Smooth muscle cell of trachea (primary cell): ENCODE measurements around the gene RFX6. TPM values are rescaled to one million over a fixed set of nuclear protein-coding genes. Genes with fewer than 3 reads are reported as not detected.

Experiments used
- total RNA-seq: library from RNA; depleted of rRNA; stranded (reverse); fragments of >200 nt; gene quantifications from 2 replicates; pipeline ENCODE4 v1.2.1, GENCODE V29; 2014

Gene RFX6, protein sequence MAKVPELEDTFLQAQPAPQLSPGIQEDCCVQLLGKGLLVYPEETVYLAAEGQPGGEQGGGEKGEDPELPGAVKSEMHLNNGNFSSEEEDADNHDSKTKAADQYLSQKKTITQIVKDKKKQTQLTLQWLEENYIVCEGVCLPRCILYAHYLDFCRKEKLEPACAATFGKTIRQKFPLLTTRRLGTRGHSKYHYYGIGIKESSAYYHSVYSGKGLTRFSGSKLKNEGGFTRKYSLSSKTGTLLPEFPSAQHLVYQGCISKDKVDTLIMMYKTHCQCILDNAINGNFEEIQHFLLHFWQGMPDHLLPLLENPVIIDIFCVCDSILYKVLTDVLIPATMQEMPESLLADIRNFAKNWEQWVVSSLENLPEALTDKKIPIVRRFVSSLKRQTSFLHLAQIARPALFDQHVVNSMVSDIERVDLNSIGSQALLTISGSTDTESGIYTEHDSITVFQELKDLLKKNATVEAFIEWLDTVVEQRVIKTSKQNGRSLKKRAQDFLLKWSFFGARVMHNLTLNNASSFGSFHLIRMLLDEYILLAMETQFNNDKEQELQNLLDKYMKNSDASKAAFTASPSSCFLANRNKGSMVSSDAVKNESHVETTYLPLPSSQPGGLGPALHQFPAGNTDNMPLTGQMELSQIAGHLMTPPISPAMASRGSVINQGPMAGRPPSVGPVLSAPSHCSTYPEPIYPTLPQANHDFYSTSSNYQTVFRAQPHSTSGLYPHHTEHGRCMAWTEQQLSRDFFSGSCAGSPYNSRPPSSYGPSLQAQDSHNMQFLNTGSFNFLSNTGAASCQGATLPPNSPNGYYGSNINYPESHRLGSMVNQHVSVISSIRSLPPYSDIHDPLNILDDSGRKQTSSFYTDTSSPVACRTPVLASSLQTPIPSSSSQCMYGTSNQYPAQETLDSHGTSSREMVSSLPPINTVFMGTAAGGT
- total RNA-seq = not detected in 2 replicates

DNA sequence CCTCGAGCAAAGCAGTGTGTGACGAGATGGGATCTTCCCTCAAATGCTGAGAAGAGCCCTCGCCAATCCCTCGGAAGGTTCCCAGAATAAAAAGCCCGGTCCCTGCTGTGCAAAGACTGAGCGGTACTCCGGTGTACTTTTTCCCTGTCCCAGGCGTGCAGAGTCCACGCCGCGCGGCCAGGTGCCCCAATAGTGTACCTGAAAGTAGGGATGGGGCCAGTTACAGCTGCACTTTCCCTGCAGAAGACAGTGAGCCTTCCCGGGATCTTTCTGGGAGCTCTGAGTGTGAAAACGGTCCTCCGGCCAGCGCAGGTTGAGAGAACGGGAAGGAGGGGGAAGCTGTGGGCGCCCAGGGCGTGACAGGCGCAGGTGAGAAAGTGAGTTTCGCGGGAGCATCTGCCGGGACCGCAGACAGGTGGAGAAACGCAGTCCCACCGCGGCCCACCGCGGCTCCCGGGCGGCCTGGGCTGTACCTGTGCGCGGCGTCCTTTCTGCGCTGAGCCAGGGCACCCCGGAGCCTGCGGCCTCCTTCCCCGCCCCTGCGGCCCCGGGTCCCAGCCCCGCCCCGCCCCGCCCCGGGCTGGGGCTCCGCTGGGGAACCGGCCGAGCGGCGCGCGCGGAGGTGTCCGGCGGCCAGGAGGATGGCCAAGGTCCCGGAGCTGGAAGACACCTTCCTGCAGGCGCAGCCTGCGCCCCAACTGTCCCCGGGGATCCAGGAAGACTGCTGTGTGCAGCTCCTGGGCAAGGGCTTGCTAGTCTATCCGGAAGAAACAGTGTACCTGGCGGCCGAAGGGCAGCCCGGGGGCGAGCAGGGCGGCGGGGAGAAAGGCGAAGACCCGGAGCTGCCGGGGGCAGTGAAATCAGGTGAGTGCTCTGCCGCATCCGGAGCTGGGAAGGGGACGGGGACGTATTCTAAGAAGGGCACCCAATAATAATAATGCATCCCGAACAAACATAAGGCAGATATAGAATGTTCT is at the start of gene RFX6:
TSS of gene RFX6 (plus strand) at position 608 of the 977 bp plus-strand sequence. CDS start at position 642, 34 bp downstream.

DNA sequence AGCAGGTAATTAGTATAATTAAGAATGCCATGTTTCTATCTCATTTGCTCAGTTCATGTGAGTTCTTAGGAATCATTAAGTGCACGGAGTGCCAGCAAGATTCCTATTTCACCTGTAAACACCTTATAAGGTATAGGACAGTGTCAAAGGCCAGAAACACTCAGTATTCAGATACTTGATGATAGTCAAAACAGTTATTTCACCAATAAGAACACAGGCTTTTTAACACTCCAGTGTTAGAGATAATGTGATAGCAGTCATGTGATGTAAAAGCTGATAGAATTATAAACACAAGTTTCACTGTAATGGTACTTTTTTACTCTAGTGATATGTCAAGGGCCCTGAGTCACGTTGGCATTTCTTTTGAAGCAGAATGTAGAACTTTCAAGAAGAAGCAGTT is 48.1 kb upstream of the RFX6 start, which contains the start of gene GPRC6A:
TSS of gene GPRC6A (minus strand) at position 101 of the 400 bp plus-strand sequence. CDS start at position 31, 70 bp downstream.

Other genes starting within 250 kb of the RFX6 start
- 11.1 and 15.0 TPM in 2 replicates for gene ZUP1, start 208.5 kb upstream of the RFX6 start, total RNA-seq
- 4.8 and 9.5 TPM in 2 replicates for gene KPNA5, start 196.0 kb upstream of the RFX6 start, total RNA-seq
- gene FAM162B, start 111.5 kb upstream of the RFX6 start, total RNA-seq = 0.33 and 1.0 TPM in 2 replicates
- gene GPRC6A, start 48.2 kb upstream of the RFX6 start, total RNA-seq = not detected in 2 replicates